Right atrium auricular region (tissue), 2 donors: ENCODE data around the gene CDK6. TPM values are rescaled to one million over a fixed set of nuclear protein-coding genes. Genes with fewer than 3 reads are reported as not detected.
A peak's percentile ranks its signal among the peaks of the same experiment; 100 is the strongest.
"Not testable (repeated sequence)": the region's sequence is repeated elsewhere in the genome, so short reads cannot be mapped to it uniquely, and the experiment has no call there.

ENCODE experiments used
- DNase-seq: peaks from one replicate; pipeline ENCODE4 v3.0.0-alpha.2; 2019; ENCODE audit warnings: low spot score
- H3K27ac ChIP-seq, 2 donors: fragments of 200-600 bp; sonication (generic); 1 replicate in 1 of 2; 2 replicates in 1 of 2; pipeline ENCODE4 v1.5.1; 2016 to 2019
- H3K27me3 ChIP-seq, 2 donors: fragments of 200-600 bp; sonication (generic); one replicate each; pipeline versions ENCODE4 v1.5.1 to v1.6.0; 2017 to 2019
- H3K36me3 ChIP-seq: fragments of 200-600 bp; sonication (generic); one replicate; pipeline ENCODE4 v1.5.1; 2016
- H3K4me1 ChIP-seq, 2 donors: fragments of 200-600 bp; sonication (generic); one replicate each; pipeline versions ENCODE4 v1.5.1 to v1.6.0; 2017 to 2019
- H3K4me3 ChIP-seq, 2 donors: fragments of 200-600 bp; sonication (generic); 1 replicate in 1 of 2; 2 replicates in 1 of 2; pipeline ENCODE4 v1.5.1; 2017 to 2019; ENCODE audit warnings: mild to moderate bottlenecking in 1 of 2, moderate library complexity in 1 of 2
- H3K9me3 ChIP-seq, 2 donors: fragments of 200-600 bp; sonication (generic); one replicate each; pipeline ENCODE4 v1.5.1; 2019
- total RNA-seq, 2 donors: library from RNA; depleted of rRNA; stranded (reverse); fragments of >200 nt; gene quantifications; one replicate each; pipeline ENCODE4 v1.1.0, GENCODE V29; 2016
- TF ChIP-seq, protein P1 (sequence below), 2 donors: fragments of 200-600 bp; sonication (generic); IDR thresholded peaks; one replicate each; pipeline ENCODE4 v1.5.1; 2019; ENCODE audit warnings: antibody characterized with exemption in 2 of 2

The CDK6 gene
- 10 to 100 TPM; 10.6 to 12.4 TPM for total RNA-seq

GRCh38 chr7:92836489-92836999 is at the start of gene CDK6:
Gene CDK6, minus strand, starts transcription at chr7:92836573. Its CDS starts 3,250 bp downstream, at chr7:92833323.
- H3K4me3 ChIP-seq: peak within 1 kb of the TSS; percentile 84 to 86
- no peaks in the 10 kb centered on the region for H3K27me3 ChIP-seq
- no peak for DNase-seq
- peaks cover 0 to 12% of the 10 kb centered on the region in 2 donors for H3K4me1 ChIP-seq
- TF ChIP-seq, protein P1, sequence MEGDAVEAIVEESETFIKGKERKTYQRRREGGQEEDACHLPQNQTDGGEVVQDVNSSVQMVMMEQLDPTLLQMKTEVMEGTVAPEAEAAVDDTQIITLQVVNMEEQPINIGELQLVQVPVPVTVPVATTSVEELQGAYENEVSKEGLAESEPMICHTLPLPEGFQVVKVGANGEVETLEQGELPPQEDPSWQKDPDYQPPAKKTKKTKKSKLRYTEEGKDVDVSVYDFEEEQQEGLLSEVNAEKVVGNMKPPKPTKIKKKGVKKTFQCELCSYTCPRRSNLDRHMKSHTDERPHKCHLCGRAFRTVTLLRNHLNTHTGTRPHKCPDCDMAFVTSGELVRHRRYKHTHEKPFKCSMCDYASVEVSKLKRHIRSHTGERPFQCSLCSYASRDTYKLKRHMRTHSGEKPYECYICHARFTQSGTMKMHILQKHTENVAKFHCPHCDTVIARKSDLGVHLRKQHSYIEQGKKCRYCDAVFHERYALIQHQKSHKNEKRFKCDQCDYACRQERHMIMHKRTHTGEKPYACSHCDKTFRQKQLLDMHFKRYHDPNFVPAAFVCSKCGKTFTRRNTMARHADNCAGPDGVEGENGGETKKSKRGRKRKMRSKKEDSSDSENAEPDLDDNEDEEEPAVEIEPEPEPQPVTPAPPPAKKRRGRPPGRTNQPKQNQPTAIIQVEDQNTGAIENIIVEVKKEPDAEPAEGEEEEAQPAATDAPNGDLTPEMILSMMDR (IDR thresholded peaks at IDR 0.05): no peak
- no peaks in the 10 kb centered on the region for H3K36me3 ChIP-seq
- H3K9me3 ChIP-seq: no peaks in the 10 kb centered on the region
- peak within 1 kb of the TSS; percentile 95 for H3K27ac ChIP-seq

DNA sequence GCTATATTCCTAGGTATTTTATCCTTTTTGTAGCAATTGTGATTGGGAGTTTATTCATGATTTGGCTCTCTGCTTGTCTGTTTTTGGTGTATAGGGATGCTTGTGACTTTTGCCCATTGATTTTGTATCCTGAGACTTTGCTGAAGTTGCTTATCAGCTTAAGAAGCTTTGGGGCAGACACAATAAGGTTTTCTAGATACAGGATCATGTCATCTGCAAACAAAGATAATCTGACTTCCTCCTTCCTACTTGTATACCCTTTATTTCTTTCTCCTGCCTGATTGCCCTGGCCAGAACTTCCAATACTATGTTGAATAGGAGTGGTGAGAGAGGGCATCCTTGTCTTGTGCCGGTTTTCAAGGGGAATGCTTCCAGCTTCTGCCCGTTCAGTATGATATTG is 49.7 kb upstream of the CDK6 start:
- H3K36me3 ChIP-seq, H3K27me3 ChIP-seq, H3K4me3 ChIP-seq, H3K4me1 ChIP-seq, DNase-seq, H3K27ac ChIP-seq: not testable (repeated sequence)
- H3K9me3 ChIP-seq: peaks cover 0 to 29% of the 10 kb centered on the region in 2 donors

DNA sequence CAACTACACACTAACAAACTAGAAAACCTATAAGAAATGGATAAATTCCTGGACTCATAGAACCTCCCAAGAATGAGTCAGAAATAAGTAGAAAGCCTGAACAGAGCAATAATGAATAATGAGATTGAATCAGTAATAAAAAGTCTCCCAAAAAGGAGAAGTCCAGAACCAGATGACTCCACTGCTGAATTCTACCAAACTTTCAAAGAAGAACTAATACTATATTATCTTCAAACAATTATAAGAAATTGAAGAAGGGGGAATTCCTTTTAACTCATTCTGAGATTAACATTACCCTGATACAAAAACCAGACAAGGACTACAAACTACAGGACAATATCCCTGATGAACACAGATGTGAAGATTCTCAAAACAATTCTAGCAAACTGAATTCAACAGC is 47.8 kb upstream of the CDK6 start:
- Histone ChIP-seq H3K27me3 (no peaks in the 10 kb centered on the region), H3K4me1 (no peaks in the 10 kb centered on the region), H3K4me3 (no peak overlapping the region), H3K36me3 (no peaks in the 10 kb centered on the region), H3K27ac (no peak overlapping the region), H3K9me3 (peaks cover 0 to 29% of the 10 kb centered on the region in 2 donors)
- TF ChIP-seq, protein P1 (IDR thresholded peaks at IDR 0.05): no peak
- no peak for DNase-seq

- Histone ChIP-seq H3K4me1 (no peaks in the 10 kb centered on the region), H3K27me3 (no peaks in the 10 kb centered on the region), H3K9me3 (peaks cover 0 to 28% of the 10 kb centered on the region in 2 donors), H3K4me3 (no peak overlapping the region), H3K27ac (no peak overlapping the region), H3K36me3 (no peaks in the 10 kb centered on the region)
- TF ChIP-seq, protein P1 (IDR thresholded peaks at IDR 0.05): no peak
- no peak for DNase-seq
Measured at GRCh38 chr7:92882760-92883159, 46.4 kb upstream of the CDK6 start.

- no peak overlapping the region for H3K4me3 ChIP-seq
- H3K27me3 ChIP-seq: no peaks in the 10 kb centered on the region
- no peak overlapping the region for H3K27ac ChIP-seq
- H3K36me3 ChIP-seq: no peaks in the 10 kb centered on the region
- TF ChIP-seq, protein P1 (IDR thresholded peaks at IDR 0.05): no peak
- DNase-seq: no peak
- peaks cover 0 to 14% of the 10 kb centered on the region in 2 donors for H3K9me3 ChIP-seq
- no peaks in the 10 kb centered on the region for H3K4me1 ChIP-seq
Measured at GRCh38 chr7:92881091-92881485, 44.7 kb upstream of the CDK6 start.

- no peak overlapping the region for H3K4me3 ChIP-seq
- H3K9me3 ChIP-seq: peaks cover 0 to 14% of the 10 kb centered on the region in 2 donors
- H3K36me3 ChIP-seq: no peaks in the 10 kb centered on the region
- no peaks in the 10 kb centered on the region for H3K4me1 ChIP-seq
- no peaks in the 10 kb centered on the region for H3K27me3 ChIP-seq
- TF ChIP-seq, protein P1 (IDR thresholded peaks at IDR 0.05): peak in 1 of 2 donors; percentile 47
- no peak for DNase-seq
- no peak overlapping the region for H3K27ac ChIP-seq
Measured at GRCh38 chr7:92880212-92881090, 44.1 kb upstream of the CDK6 start.
